Upper lobe of left lung (tissue), 4 donors: ENCODE data around the gene TGFB1.

Source experiments
- CTCF ChIP-seq, 6 experiments: fragments of 450-650 bp in 4 of 6; fragments of 200-600 bp in 2 of 6; sonication (generic) in 2 of 6; IDR thresholded peaks; one replicate each; pipeline ENCODE4 v1.5.1; 2016 to 2019; ENCODE audit warnings: antibody characterized with exemption in 6 of 6
- EP300 ChIP-seq, 4 donors: sonication (generic); formaldehyde crosslinking; IDR thresholded peaks; one replicate each; pipeline ENCODE4 v1.5.1; 2017; ENCODE audit warnings: antibody characterized with exemption in 4 of 4, control low read depth in 2 of 4
- POLR2A ChIP-seq, 4 donors: fragments of 450-650 bp; IDR thresholded peaks; one replicate each; pipeline ENCODE4 v1.5.1; 2016 to 2017; ENCODE audit warnings: antibody characterized with exemption in 4 of 4, mild to moderate bottlenecking in 2 of 4
- POLR2AphosphoS5 ChIP-seq, 2 donors: sonication (generic); formaldehyde crosslinking; IDR thresholded peaks; one replicate each; pipeline ENCODE4 v1.5.1; 2017; ENCODE audit warnings: antibody characterized with exemption in 2 of 2

GRCh38 chr19:41332468-41332867, 21.3 kb downstream of the TGFB1 start:
- TF ChIP-seq CTCF (IDR thresholded peaks at IDR 0.05) (no peak), POLR2AphosphoS5 (IDR thresholded peaks at IDR 0.05) (no peak), EP300 (IDR thresholded peaks at IDR 0.05) (no peak), POLR2A (IDR thresholded peaks at IDR 0.05) (no peak)
